GM19035 (cell line): ENCODE data around the gene NECTIN2.
"Not testable (repeated sequence)": the region's sequence is repeated elsewhere in the genome, so short reads cannot be mapped to it uniquely, and the experiment has no call there.

Experiments
- ATAC-seq: cut with Tn5 transposase; IDR thresholded peaks from one replicate; pipeline ENCODE4 v1.9.1; 2021; ENCODE audit not compliant: unreplicated experiment

The NECTIN2 gene

DNA sequence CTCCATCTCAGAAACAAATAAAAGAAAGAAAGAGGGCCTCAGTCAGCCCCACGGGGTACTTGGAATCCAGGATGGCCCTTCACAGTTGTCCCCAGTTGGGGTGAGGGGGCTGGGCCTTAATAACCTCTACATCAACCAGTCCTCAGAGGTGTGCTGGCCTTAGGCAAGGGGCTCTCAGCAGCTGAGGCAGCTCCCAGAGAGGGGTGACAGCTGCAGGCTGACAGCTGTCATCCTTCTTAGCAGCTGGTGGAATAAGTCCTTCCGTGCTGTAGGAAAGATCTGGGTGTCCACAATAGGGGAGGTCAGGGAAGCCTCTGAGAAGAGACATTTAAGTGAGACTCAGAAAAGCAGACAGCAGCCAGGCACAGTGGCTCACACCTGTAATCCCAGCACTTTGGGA, 29.8 kb upstream of the NECTIN2 start:
- no peak for ATAC-seq

DNA sequence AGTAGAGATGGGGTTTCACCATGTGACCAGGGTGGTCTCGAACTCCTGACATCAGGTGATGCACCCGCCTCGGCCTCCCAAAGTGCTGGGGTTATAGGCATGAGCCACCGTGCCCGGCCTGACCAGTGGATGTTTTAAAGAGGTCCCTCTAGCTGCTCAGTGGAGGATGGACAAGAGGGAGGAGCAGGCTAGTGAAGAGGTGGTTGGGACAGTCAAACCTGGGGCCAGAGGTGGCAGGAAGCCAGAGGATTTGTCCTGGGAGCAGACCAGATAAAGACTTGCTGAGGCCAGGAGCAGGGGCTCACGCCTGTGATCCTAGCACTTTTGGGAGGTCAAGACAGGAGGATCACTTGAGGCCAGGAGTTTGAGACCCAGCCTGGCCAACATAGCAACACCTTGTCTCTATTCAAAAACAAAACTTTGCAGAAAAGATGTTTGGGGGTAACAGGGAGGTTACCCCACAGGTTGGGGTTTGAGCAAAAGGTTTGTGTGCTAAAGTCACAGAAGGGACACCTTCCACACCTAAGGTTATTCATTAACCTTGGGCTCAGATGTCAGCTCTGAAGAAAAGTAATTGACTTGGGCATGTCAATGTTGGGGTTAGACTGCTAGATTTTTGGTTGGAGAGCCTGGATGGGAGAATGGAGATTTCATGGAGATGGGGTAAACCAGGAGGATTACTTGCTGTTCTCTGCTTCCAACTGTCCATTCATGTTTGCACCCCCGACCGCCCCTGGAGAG, 28.2 kb upstream of the NECTIN2 start:
- no peak for ATAC-seq

DNA sequence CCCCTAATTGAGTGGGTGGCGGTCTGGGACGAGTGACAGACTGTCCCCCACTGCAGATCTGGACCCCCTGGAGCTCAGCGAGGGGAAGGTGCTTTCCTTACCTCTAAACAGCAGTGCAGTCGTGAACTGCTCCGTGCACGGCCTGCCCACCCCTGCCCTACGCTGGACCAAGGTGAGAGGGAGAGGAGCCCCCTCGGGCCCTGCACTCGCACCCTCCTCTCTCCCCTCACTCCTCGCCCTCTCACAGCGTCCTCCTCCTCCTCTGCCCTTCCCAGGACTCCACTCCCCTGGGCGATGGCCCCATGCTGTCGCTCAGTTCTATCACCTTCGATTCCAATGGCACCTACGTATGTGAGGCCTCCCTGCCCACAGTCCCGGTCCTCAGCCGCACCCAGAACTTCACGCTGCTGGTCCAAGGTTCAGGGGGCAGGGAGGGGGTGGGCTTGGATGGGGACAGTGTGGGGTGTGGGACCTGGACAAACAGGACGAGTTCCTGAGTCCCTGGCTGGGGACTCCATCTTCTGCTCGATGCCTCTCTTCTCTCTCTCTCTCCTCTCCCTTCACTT, 27.5 kb upstream of the NECTIN2 start:
- no peak for ATAC-seq

DNA sequence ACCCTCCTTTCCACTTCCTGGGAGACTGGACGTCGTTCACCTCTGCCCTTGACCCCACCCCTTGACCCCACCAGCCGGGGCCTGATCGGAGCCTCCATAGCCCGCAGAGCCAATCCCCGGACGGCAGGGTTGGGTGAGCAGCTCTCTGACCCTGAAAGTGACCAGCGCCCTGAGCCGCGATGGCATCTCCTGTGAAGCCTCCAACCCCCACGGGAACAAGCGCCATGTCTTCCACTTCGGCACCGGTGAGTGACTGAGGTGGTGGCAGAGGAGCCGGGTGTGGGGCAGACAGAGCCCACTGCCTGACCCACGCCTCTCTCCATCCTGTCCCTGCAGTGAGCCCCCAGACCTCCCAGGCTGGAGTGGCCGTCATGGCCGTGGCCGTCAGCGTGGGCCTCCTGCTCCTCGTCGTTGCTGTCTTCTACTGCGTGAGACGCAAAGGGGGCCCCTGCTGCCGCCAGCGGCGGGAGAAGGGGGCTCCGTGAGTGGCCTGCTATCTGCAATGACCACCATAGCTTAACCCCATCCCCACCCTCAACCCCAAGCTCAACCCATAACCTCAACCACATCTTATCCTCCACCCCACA, 26.8 kb upstream of the NECTIN2 start:
- no peak for ATAC-seq

DNA sequence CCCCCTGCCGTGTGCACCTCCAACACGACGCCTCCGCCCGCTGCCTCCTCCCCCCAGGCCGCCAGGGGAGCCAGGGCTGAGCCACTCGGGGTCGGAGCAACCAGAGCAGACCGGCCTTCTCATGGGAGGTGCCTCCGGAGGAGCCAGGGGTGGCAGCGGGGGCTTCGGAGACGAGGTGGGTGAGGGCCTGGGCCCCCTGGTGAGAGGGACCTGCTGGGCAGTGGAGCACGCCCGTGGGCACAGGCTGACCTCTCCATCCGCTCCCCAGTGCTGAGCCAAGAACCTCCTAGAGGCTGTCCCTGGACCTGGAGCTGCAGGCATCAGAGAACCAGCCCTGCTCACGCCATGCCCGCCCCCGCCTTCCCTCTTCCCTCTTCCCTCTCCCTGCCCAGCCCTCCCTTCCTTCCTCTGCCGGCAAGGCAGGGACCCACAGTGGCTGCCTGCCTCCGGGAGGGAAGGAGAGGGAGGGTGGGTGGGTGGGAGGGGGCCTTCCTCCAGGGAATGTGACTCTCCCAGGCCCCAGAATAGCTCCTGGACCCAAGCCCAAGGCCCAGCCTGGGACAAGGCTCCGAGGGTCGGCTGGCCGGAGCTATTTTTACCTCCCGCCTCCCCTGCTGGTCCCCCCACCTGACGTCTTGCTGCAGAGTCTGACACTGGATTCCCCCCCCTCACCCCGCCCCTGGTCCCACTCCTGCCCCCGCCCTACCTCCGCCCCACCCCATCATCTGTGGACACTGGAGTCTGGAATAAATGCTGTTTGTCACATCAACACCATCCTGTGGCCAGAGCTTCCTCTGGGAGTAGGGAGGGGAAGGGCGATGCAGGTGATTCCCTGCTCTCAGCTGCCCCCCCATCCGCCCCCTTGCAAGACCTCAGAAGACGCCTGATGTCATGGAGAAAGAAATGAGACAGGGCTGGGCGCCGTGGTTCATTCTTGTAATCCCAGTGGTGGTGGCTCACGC, 25.2 kb upstream of the NECTIN2 start:
- ATAC-seq = no peak

DNA sequence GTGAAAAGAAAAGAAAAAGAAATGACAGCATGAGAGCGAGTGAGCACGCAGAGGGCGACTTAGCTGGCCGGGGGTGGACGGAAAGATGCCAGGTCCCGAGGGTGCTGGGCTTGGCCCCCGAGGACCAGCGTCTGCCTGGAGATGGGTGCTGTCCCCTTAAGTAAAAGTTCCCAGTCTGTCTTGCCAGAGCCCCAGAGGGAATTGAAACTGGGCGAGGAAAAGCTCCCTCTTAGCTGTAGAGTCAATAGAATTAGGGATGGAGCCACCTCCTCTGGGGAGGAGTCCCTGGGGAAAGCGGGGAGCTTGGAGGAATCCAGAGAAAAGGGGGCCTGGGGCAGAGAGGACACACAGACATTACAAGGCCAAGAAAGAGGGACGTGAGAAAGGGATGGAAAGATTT, 23.9 kb upstream of the NECTIN2 start:
- no peak for ATAC-seq

DNA sequence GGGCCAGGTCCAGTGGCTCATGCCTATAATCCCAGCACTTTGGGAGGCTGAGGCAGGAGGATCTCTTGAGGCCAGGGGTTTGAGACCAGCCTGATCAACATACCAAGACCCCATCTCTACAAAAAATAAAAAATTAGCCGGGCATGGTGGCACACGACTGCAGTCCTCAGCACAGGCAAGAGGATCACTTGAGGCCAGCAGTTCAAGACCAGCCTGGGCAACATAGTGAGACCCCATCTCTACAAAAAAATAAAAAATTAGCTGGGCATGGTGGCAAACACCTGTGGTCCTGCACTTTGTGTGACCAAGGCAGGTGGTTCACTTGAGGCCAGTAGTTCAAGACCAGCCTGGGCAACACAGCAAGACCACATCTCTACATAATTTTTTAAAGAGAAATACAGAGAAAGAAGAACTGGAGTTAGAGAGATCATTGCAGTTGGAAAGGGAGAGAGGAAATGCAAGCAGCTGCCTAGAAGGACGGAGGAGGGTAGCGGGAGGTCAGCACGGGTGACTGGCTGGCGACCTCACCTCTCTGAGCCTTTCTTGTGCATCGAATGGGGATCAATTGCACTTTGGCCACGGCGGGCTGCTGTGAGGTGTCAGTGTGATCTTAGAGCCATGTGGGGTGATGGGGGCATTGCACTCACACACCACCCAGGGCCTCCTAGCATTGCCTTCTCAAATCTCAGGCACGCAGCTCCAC, 23.3 kb upstream of the NECTIN2 start:
- ATAC-seq = no peak

DNA sequence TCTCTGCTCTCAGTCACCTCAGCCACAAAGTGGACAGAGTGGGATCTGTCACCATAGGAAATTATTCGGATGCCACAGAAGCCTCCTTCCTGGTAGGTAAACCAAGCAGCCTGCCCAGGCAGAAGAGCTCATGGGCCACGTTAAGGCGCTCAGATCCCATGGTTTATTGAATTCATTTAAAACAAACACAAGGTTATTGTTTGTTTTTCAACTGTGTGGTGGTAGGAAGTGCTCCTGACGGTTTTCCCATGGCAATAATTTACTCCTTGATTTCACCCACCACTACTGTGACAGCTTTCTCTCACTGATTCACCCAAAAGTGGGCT, 22.8 kb upstream of the NECTIN2 start:
- no peak for ATAC-seq

DNA sequence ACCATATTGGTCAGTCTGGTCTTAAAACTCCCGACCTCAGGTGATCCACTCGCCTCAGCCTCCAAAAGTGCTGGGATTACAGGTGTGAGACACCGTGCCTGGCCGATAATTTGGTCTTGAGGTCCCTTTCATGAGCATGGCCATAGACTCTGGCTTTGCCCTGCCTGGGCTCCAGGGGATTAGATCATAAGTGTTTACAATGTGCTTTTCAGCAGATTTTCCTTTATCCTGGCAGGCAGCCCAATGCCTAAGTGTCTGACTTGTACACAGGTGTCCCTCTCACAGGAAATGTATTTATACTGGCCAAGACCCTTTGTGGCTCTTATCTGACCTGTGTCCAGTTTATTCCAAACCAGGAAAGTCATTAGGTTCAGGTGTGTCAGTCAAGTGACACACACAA, 21.3 kb upstream of the NECTIN2 start:
- ATAC-seq = no peak

DNA sequence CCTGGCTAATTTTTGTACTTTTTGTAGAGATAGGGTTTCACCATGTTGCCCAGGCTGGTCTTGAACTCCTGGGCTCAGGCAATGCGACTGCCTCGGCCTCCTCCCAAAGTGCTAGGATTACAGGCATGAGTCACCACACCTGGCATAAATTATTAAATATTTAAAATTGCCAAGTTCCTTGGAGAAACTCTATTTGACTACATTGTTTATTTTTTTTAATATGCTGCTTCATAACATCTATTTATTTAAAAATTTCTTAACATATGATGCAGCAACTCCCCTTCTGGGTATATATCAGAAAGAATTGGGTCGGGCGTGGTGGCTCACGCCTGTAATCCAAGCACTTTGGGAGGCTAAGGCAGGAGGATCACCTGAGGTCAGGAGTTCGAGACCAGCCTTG, 13.2 kb upstream of the NECTIN2 start:
- ATAC-seq = not testable (repeated sequence)

DNA sequence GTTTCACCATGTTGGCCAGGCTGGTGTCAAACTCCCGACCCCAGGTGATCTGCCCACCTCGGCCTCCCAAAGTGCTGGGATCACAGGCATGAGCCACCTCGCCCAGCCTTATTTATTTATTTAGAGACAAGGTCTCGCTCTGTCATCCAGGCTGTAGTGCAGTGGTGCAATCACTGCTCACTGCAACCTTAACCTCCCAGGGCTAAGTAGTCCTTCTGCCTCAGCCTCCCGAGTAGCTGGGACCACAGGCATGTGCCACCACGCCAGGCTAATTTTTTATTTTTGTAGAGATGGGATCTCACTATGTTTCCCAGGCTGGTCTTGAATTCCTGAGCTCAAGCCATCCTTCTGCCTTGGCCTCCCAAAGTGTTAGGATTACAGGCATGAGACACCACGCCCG, 11.7 kb upstream of the NECTIN2 start:
- not testable (repeated sequence) for ATAC-seq

DNA sequence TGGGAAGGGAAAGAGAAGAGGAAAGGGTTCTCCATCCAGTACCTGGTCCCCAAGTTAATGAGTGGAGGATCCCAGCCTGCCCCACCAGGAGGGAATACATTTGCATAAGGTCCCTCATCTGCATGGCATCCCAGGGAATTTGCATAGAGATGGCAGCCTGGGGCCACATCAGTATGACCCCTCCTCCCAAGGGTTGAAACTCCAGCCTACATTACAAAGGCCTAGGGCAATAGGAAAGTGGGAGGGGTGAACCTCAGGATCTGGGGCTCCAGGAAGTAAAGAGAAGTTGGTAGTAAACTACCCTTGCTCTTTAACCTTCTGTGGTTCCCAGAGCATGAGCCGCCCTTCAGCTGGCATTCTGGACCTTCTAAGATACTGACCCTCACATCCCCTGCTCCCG, 6.8 kb upstream of the NECTIN2 start:
- ATAC-seq = no peak

DNA sequence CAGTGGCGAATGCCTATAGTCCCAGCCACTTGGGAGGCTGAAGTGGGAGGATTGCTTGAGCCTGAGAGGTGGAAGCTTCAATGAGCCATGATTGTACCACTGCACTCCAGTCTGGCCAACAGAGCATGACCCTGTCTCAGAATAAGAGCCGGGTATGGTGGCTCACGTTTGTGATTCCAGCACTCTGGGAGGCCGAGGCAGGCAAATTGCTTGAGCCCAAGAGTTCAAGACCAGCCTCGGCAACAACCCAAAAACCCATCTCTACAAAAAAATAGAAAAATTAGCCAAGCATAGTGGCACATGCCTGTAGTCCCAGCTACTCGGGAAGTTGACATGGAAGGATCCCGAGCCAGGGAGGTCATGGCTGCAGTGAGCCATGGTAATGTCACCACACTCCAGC, 5.3 kb upstream of the NECTIN2 start:
- no peak for ATAC-seq

DNA sequence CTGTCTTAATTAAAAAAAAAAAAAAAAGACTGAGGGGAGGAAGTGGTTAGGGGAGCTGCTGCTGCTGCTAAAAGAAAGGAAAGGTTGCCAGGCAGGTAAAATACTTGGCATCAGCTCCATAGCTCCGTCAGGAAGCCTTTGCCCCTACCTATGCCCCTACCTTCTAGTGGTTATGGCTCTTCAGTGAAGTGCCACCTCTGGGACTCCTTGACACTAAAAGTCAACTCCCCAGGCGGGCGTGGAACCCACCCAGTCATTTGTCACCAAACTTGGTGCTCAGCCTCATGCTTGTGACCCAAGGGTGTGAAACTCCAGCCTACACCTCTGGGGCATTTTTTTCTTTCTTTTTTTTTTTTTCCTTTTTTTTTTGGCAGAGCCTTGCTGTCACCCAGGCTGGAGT, 4.9 kb upstream of the NECTIN2 start:
- no peak for ATAC-seq

DNA sequence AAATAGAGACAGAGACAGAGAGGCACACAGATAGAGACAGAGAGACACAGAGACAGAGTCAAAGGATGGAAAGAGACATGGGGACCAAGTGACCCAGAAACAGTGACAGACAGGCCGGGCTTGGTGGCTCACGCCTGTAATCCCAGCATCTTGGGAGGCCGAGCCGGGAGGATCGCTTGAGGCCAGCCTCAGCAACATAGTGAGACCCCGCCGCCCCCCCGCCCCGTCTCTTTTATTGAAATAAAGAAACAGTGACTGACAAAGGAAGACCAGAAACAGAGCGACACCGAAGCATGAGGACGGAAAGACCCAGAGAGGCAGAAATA, 848 bp upstream of the NECTIN2 start:
- ATAC-seq = no peak

DNA sequence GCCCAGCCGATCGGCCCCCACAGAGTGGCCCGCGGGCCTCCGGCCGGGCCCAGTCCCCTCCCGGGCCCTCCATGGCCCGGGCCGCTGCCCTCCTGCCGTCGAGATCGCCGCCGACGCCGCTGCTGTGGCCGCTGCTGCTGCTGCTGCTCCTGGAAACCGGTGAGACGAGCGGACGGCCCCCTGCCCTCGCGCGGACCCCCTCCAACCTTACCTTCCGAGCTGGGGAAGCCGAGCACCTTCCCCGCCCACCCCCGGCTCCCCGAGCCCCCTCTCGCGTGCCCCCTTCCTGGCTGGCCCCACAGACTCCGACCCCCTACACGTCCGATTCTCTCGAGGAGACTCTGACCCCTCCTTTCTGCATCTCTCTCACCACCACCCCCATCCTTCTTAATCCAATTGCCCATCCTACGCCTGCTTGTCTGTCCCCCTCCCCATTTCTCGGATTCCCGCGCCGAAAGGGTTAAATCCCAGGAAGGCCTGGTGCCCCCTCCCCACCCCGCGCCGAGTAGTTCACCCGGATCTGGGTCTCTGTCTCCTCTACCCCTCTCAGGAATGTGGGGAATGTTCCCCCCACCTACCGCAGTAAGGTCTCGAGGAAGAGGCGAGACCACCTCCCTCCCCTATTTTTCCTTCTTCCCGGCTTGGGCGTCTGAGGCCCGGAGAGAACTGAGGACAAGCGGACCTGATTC, 502 bp downstream of the NECTIN2 start:
- no peak for ATAC-seq

DNA sequence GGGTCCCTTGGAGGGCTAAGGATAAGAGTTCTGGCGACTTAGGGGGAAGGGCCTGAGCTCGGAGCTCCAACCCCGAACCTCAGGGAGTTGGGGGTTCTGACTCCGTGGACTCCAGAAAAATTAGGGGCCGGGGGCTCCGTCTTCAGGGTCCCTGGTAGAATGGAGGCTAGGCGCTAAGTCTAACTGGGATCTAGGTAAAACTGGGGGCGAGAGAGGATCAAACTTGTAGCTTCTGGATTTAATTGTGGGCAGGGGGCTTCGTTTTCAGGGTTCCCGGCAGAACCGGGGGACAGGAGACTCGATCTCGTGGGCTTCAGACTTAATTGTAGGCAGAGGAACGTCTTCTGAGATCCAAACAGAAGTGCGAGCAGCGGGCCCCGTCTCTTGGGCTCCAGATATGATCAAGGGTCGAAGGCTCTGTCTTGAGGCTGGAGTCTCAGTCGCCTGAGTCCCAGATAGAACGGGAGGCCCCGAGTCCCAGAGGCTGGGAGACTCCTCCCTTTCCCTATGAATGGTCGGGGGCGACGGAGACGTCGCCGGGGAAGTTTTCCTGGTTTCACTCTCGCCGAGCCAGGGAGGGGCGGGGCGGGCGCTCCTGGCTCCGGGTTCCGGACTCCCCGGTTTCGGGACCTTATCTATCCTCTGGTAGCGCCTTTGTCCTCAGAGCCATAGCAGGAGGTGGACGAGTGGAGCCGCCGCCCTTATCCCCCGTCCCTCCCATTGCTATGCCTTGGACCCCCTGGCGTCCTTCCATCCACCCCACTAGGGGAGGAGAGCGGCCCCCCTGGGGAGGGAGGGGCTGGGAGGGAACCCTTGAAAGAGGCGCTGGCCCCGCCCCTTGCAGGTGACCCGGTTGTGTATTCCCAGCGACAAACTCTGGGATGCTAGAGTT, 1.3 kb downstream of the NECTIN2 start:
- ATAC-seq = no peak

DNA sequence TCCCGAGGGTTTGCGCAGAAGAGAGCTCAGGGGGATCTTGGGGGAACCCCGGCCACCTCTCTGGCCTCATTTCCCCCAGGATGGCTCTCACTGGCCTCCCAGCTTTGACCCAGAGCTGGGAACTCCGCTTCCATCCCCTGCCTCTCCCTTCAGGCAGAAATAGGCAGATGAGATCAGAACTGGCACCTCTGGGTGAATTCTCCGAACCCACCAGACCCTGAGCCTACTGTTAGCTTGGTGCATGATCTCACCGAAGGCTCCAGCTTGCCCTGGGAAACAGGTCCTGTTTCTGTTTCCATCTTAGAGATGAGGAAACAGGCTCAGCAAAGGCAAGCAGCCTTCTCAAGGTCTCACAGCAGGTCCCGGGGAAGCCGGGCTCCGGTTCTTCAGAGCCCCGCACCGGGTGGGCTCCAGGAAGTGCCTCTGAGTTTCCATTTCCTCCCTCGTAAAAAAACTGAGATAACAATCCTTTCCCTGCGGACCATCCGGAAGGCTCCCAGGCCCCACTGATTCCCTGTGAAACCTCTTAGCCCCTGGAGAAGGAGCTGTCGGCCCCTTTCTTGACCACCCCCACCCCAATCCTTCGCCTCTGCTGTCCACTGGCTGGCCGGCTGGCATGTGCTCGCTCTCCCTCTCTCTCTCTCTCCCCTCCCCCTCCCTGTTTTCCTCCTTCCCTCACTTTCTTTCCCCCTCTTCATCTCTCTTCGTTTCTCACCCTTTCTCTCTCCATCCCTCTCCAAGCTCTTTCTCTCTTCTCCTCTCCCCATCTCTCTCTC, 2.1 kb downstream of the NECTIN2 start:
- ATAC-seq = no peak
